Coronary artery (tissue), 2 donors: ENCODE data around the gene DDX53.

ENCODE experiments used
- DNase-seq: peaks from one replicate; pipeline ENCODE4 v3.0.0-alpha.2; 2017; ENCODE audit warnings: low spot score
- H3K27ac ChIP-seq, 2 donors: fragments of 200-600 bp; sonication (generic); one replicate each; pipeline ENCODE4 v1.5.1; 2016 to 2019
- H3K4me3 ChIP-seq: fragments of 200-600 bp; sonication (generic); 2 replicates; pipeline ENCODE4 v1.5.1; 2016; ENCODE audit warnings: mild to moderate bottlenecking, moderate library complexity
- TF ChIP-seq, protein P1 (sequence below): fragments of 200-600 bp; sonication (generic); IDR thresholded peaks from one replicate; pipeline ENCODE4 v1.5.1; 2019; ENCODE audit warnings: antibody characterized with exemption

DDX53 gene

GRCh38 chrX:23046443-23046842, 46.7 kb downstream of the DDX53 start:
- H3K27ac ChIP-seq = no peak overlapping the region
- DNase-seq = no peak
- H3K4me3 ChIP-seq = no peak overlapping the region
- TF ChIP-seq, protein P1, sequence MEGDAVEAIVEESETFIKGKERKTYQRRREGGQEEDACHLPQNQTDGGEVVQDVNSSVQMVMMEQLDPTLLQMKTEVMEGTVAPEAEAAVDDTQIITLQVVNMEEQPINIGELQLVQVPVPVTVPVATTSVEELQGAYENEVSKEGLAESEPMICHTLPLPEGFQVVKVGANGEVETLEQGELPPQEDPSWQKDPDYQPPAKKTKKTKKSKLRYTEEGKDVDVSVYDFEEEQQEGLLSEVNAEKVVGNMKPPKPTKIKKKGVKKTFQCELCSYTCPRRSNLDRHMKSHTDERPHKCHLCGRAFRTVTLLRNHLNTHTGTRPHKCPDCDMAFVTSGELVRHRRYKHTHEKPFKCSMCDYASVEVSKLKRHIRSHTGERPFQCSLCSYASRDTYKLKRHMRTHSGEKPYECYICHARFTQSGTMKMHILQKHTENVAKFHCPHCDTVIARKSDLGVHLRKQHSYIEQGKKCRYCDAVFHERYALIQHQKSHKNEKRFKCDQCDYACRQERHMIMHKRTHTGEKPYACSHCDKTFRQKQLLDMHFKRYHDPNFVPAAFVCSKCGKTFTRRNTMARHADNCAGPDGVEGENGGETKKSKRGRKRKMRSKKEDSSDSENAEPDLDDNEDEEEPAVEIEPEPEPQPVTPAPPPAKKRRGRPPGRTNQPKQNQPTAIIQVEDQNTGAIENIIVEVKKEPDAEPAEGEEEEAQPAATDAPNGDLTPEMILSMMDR = no peak

DNA sequence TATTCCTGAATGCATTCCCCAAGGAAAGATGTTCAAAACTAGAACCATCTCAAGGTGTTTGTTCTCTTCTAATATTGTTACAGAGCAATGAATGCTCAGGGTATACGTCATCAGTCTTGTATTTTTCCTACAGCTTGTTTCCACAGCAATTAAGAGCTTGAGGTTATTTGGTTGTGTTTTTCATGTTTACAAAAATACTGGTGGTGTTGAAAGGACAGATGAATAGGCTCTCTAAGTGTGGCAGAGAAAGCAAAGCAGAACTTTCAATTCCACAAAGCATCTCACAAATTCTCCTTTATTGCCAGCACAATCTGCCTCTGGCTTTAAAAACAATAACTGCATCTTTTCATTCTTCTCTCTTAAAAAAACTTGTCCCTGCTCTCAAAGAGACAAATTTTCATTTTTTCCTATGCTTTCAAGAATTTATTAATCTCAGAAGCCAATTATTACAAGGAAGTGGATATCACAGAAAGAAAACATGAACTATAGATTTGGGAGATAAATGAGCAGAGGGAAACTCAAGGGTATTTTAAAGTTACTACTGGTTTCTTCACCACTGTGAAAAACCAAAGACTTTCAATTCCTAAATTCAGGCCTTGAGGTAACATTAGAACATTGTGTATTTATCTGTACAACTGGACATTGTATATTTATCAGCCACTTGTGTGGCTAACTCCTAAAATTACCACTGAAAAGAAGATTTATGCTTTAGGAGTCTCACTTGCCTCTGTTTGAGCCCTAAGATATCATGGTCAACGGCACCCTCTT, 49.2 kb downstream of the DDX53 start:
- no peak overlapping the region for H3K27ac ChIP-seq
- TF ChIP-seq, protein P1 = no peak
- DNase-seq = no peak
- H3K4me3 ChIP-seq = no peak overlapping the region

DNA sequence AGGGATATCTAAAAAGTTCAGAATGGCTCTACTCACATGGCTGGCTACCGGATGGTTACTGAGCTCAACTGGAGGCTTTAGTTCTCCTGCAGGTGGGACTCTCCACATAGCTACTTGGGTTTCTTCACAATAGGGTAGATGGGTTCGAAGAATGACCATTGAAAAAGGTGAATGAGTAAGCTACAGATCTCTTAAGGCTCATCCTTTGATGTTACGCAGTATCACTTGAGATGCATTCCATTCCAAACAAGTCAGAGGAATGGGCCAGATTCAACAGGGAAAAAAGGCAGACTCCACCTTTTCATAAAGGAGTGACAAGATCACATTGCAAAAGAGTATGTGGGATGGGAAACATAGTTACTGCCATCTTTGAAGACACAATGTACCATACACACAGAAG, 52.6 kb downstream of the DDX53 start:
- DNase-seq = no peak
- no peak overlapping the region for H3K4me3 ChIP-seq
- TF ChIP-seq, protein P1 = no peak
- no peak overlapping the region for H3K27ac ChIP-seq
